ENCODE results near the gene NOC3L. TPM values are rescaled to one million over a fixed set of nuclear protein-coding genes. Genes with fewer than 3 reads are reported as not detected.

Gene NOC3L
- total RNA-seq, 1 donor from 2014 or later, result 10.0 TPM

GRCh38 chr10:94349327-94349726 is 13.4 kb downstream of the NOC3L start:
- Histone ChIP-seq H3K27ac (replicated peaks) (no peak overlapping the region), H3K4me3 (no peak overlapping the region), H3K36me3 (peaks cover 81% of the 10 kb centered on the region), H3K27me3 (ENCODE audit: low read depth) (no peaks in the 10 kb centered on the region), H3K4me1 (no peaks in the 10 kb centered on the region), H3K9me3 (replicated peaks) (no peaks in the 10 kb centered on the region)
- no peak for DNase-seq
- intact Hi-C loops (cut with micrococcal nuclease), result no loop called here
- no peak for TF ChIP-seq CTCF (IDR thresholded peaks at IDR 0.05; ENCODE audit: borderline replicate concordance)

- H3K9me3 ChIP-seq (replicated peaks), result no peaks in the 10 kb centered on the region
- no peaks in the 10 kb centered on the region for H3K4me1 ChIP-seq
- H3K4me3 ChIP-seq, result no peak overlapping the region
- no peak for TF ChIP-seq CTCF (IDR thresholded peaks at IDR 0.05; ENCODE audit: borderline replicate concordance)
- no peak for DNase-seq
- no peaks in the 10 kb centered on the region for H3K27me3 ChIP-seq (ENCODE audit: low read depth)
- H3K27ac ChIP-seq (replicated peaks), result no peak overlapping the region
- peaks cover 83% of the 10 kb centered on the region for H3K36me3 ChIP-seq
- intact Hi-C loops (cut with micrococcal nuclease), result no loop called here
Observed at GRCh38 chr10:94344522-94345122, 18.1 kb downstream of the NOC3L start.

GRCh38 chr10:94343151-94343550 is 19.6 kb downstream of the NOC3L start:
- no peaks in the 10 kb centered on the region for H3K4me1 ChIP-seq
- H3K9me3 ChIP-seq (replicated peaks), result no peaks in the 10 kb centered on the region
- H3K27ac ChIP-seq (replicated peaks), result no peak overlapping the region
- no peak for DNase-seq
- TF ChIP-seq CTCF (IDR thresholded peaks at IDR 0.05; ENCODE audit: borderline replicate concordance), result no peak
- no peak overlapping the region for H3K4me3 ChIP-seq
- peaks cover 83% of the 10 kb centered on the region for H3K36me3 ChIP-seq
- H3K27me3 ChIP-seq (ENCODE audit: low read depth), result no peaks in the 10 kb centered on the region
- intact Hi-C loops (cut with micrococcal nuclease), result no loop called here

- no peaks in the 10 kb centered on the region for H3K4me1 ChIP-seq
- H3K27me3 ChIP-seq (ENCODE audit: low read depth), result no peaks in the 10 kb centered on the region
- intact Hi-C loops (cut with micrococcal nuclease), result no loop called here
- no peaks in the 10 kb centered on the region for H3K9me3 ChIP-seq (replicated peaks)
- no peak for DNase-seq
- no peak overlapping the region for H3K4me3 ChIP-seq
- peaks cover 95% of the 10 kb centered on the region for H3K36me3 ChIP-seq
- no peak overlapping the region for H3K27ac ChIP-seq (replicated peaks)
- TF ChIP-seq CTCF (IDR thresholded peaks at IDR 0.05; ENCODE audit: borderline replicate concordance), result no peak
Observed at GRCh38 chr10:94334857-94335256, 27.9 kb downstream of the NOC3L start.

GRCh38 chr10:94333051-94333450 is 29.7 kb downstream of the NOC3L start:
- Histone ChIP-seq H3K36me3 (peaks cover 80% of the 10 kb centered on the region), H3K27ac (replicated peaks) (no peak overlapping the region), H3K4me3 (no peak overlapping the region), H3K9me3 (replicated peaks) (no peaks in the 10 kb centered on the region), H3K4me1 (peaks cover 8% of the 10 kb centered on the region), H3K27me3 (ENCODE audit: low read depth) (no peaks in the 10 kb centered on the region)
- TF ChIP-seq CTCF (IDR thresholded peaks at IDR 0.05; ENCODE audit: borderline replicate concordance), result no peak
- DNase-seq, result no peak
- intact Hi-C loops (cut with micrococcal nuclease), result no loop called here
